GM21447 (cell line): ENCODE measurements around the gene SIPA1.

Source experiments
- ATAC-seq: cut with Tn5 transposase; IDR thresholded peaks from one replicate; pipeline ENCODE4 v1.9.1; 2021; ENCODE audit not compliant: unreplicated experiment

Gene SIPA1

DNA sequence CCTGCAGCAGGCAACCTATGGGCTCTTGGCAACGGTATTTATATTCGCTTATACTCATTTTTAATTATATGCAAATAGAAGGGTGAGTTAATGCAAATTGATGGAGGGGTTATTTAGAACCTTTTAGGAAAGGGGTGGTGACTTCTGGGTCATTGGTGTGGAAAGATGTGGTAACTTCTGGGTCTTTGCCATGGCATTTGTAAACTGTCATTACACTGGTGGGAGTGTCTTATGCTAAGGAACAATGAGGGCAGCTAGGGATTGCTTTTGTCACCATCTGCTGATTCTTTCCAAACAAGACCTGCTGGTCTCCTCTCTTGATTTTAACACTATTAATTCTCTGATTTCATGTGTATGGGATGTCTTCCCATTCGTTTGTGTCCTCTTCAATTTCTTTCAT is 62.5 kb downstream of the SIPA1 start:
- ATAC-seq: no peak
